Activated naive CD4-positive, alpha-beta T cell treated with anti-CD3 and anti-CD28 coated beads for 36 hours (primary cell): ENCODE measurements around the gene STK24. TPM values are rescaled to one million over a fixed set of nuclear protein-coding genes. Genes with fewer than 3 reads are reported as not detected.
A peak's percentile ranks its signal among the peaks of the same experiment; 100 is the strongest.

ENCODE experiments used
- CTCF ChIA-PET: fragments of 350-600 bp; sonication (Branson Sonifier 250); formaldehyde crosslinking; loops from one replicate; lab custom pipeline; 2021; ENCODE audit warnings: antibody characterized with exemption; lab: Charles Lee
- DNase-seq: peaks from one replicate; pipeline ENCODE4 v3.0.0-alpha.2; 2020
- H3K27ac Mint-ChIP-seq: one replicate; pipeline ENCODE4 v1.8.0; 2021; ENCODE audit warnings: mild to moderate bottlenecking, mixed read lengths
- H3K27me3 Mint-ChIP-seq: one replicate; pipeline ENCODE4 v1.8.0; 2021; ENCODE audit warnings: low read depth, mixed read lengths
- H3K36me3 Mint-ChIP-seq: one replicate; pipeline ENCODE4 v1.8.0; 2021; ENCODE audit warnings: low read depth, mixed read lengths
- H3K4me1 Mint-ChIP-seq: one replicate; pipeline ENCODE4 v1.8.0; 2021; ENCODE audit warnings: low read depth, mixed read lengths
- H3K4me3 Mint-ChIP-seq: one replicate; pipeline ENCODE4 v1.8.0; 2021; ENCODE audit warnings: mild to moderate bottlenecking, moderate library complexity, mixed read lengths
- H3K9me3 Mint-ChIP-seq: one replicate; pipeline ENCODE4 v1.8.0; 2021; ENCODE audit warnings: mixed read lengths
- intact Hi-C: fragments of 100-400 bp; cut with micrococcal nuclease; formaldehyde crosslinking; loops from one replicate; pipeline ENCODE4 v1.15.1; 2023
- total RNA-seq, 2 experiments: library from RNA; stranded (reverse); gene quantifications; one replicate each; pipeline ENCODE4 v1.2.3, GENCODE V29; 2021

The STK24 gene
- total RNA-seq, 2 experiments from 2014 or later: 95.5 to 96.7 TPM

GRCh38 chr13:98565726-98566565, 11.0 kb downstream of the STK24 start:
- intact Hi-C loops: loop anchor here (2.0 to 5.0 kb wide), 2 partner anchors 15 to 931 kb away; no protein-coding TSS in a partner anchor
- peak overlapping the region; percentile 53 for H3K4me3 Mint-ChIP-seq
- H3K27me3 Mint-ChIP-seq: no peaks in the 10 kb centered on the region
- peaks cover 92% of the 10 kb centered on the region for H3K4me1 Mint-ChIP-seq
- H3K9me3 Mint-ChIP-seq: no peaks in the 10 kb centered on the region
- peak; percentile 38 for DNase-seq
- H3K36me3 Mint-ChIP-seq: peaks cover 15% of the 10 kb centered on the region
- peak overlapping the region; percentile 88 for H3K27ac Mint-ChIP-seq
- CTCF ChIA-PET: no interaction called here

GRCh38 chr13:98564204-98564603, 12.7 kb downstream of the STK24 start:
- intact Hi-C loops: loop anchor here (1.0 to 2.0 kb wide), 3 partner anchors 9 to 55 kb away; no protein-coding TSS in a partner anchor
- Mint-ChIP-seq H3K4me1 (peaks cover 91% of the 10 kb centered on the region), H3K36me3 (peaks cover 15% of the 10 kb centered on the region), H3K27ac (peak overlapping the region; percentile 78), H3K9me3 (no peaks in the 10 kb centered on the region), H3K4me3 (peak overlapping the region; percentile 81), H3K27me3 (no peaks in the 10 kb centered on the region)
- DNase-seq: peak; percentile 43
- CTCF ChIA-PET: interaction anchor here (0.7 to 2.0 kb wide), 10 partner anchors 12 to 88 kb away, joined by 3 to 10 read pairs (median 4); no protein-coding TSS in a partner anchor

- H3K27me3 Mint-ChIP-seq: no peaks in the 10 kb centered on the region
- peak; percentile 68 for DNase-seq
- peak overlapping the region; percentile 81 for H3K4me3 Mint-ChIP-seq
- CTCF ChIA-PET: interaction anchor here (0.6 to 2.0 kb wide), 6 partner anchors 13 to 554 kb away, joined by 3 to 10 read pairs (median 4); no protein-coding TSS in a partner anchor
- peak overlapping the region; percentile 78 for H3K27ac Mint-ChIP-seq
- no peaks in the 10 kb centered on the region for H3K9me3 Mint-ChIP-seq
- H3K36me3 Mint-ChIP-seq: peaks cover 8% of the 10 kb centered on the region
- intact Hi-C loops: loop anchor here (1.0 kb wide), 1 partner anchor 20 kb away; no protein-coding TSS in a partner anchor
- peaks cover 88% of the 10 kb centered on the region for H3K4me1 Mint-ChIP-seq
These were observed 13.8 kb downstream of the STK24 start for GRCh38 chr13:98563071-98563470.

GRCh38 chr13:98559169-98559568, 17.7 kb downstream of the STK24 start:
- DNase-seq: peak; percentile 40
- Mint-ChIP-seq H3K4me1 (peaks cover 78% of the 10 kb centered on the region), H3K27me3 (no peaks in the 10 kb centered on the region), H3K27ac (peak overlapping the region; percentile 76), H3K36me3 (peaks cover 10% of the 10 kb centered on the region), H3K4me3 (no peak overlapping the region), H3K9me3 (no peaks in the 10 kb centered on the region)
- CTCF ChIA-PET: no interaction called here
- intact Hi-C loops: loop anchor here (1.0 kb wide), 1 partner anchor 9 kb away; no protein-coding TSS in a partner anchor

- no peak overlapping the region for H3K4me3 Mint-ChIP-seq
- intact Hi-C loops: no loop called here
- H3K27me3 Mint-ChIP-seq: no peaks in the 10 kb centered on the region
- H3K36me3 Mint-ChIP-seq: peaks cover 12% of the 10 kb centered on the region
- DNase-seq: no peak
- no peaks in the 10 kb centered on the region for H3K9me3 Mint-ChIP-seq
- peaks cover 79% of the 10 kb centered on the region for H3K4me1 Mint-ChIP-seq
- H3K27ac Mint-ChIP-seq: peak overlapping the region; percentile 52
- CTCF ChIA-PET: interaction anchor here (1.0 to 1.5 kb wide), 2 partner anchors 9 to 95 kb away, joined by 5 read pairs; no protein-coding TSS in a partner anchor
These were observed 18.7 kb downstream of the STK24 start for GRCh38 chr13:98557937-98558792.

GRCh38 chr13:98556968-98557631, 19.8 kb downstream of the STK24 start:
- Mint-ChIP-seq H3K27ac (peak overlapping the region; percentile 44), H3K36me3 (peaks cover 12% of the 10 kb centered on the region), H3K4me3 (no peak overlapping the region), H3K27me3 (no peaks in the 10 kb centered on the region), H3K9me3 (no peaks in the 10 kb centered on the region), H3K4me1 (peaks cover 77% of the 10 kb centered on the region)
- intact Hi-C loops: no loop called here
- CTCF ChIA-PET: interaction anchor here (0.6 to 1.5 kb wide), 2 partner anchors 8 to 41 kb away, joined by 3 to 5 read pairs; no protein-coding TSS in a partner anchor
- no peak for DNase-seq

- Mint-ChIP-seq H3K4me3 (no peak overlapping the region), H3K27me3 (no peaks in the 10 kb centered on the region), H3K27ac (no peak overlapping the region), H3K4me1 (peaks cover 77% of the 10 kb centered on the region), H3K36me3 (peaks cover 14% of the 10 kb centered on the region), H3K9me3 (no peaks in the 10 kb centered on the region)
- DNase-seq: no peak
- CTCF ChIA-PET: interaction anchor here (0.6 to 1.5 kb wide), 2 partner anchors 7 to 41 kb away, joined by 3 to 5 read pairs; no protein-coding TSS in a partner anchor
- intact Hi-C loops: no loop called here
These were observed 20.6 kb downstream of the STK24 start for GRCh38 chr13:98556142-98556816.

- Mint-ChIP-seq H3K4me1 (peaks cover 80% of the 10 kb centered on the region), H3K9me3 (no peaks in the 10 kb centered on the region), H3K36me3 (peaks cover 24% of the 10 kb centered on the region), H3K27ac (peak overlapping the region; percentile 59), H3K4me3 (no peak overlapping the region), H3K27me3 (no peaks in the 10 kb centered on the region)
- intact Hi-C loops: loop anchor here (1.0 to 2.0 kb wide), 3 partner anchors 9 to 24 kb away; no protein-coding TSS in a partner anchor
- no peak for DNase-seq
- CTCF ChIA-PET: interaction anchor here (0.8 to 1.8 kb wide), 5 partner anchors 7 to 14 kb away, joined by 3 to 7 read pairs (median 4); no protein-coding TSS in a partner anchor
These were observed 27.1 kb downstream of the STK24 start for GRCh38 chr13:98549728-98550317.

GRCh38 chr13:98549006-98549727, 27.7 kb downstream of the STK24 start:
- Mint-ChIP-seq H3K4me3 (no peak overlapping the region), H3K36me3 (peaks cover 24% of the 10 kb centered on the region), H3K9me3 (no peaks in the 10 kb centered on the region), H3K4me1 (peaks cover 83% of the 10 kb centered on the region), H3K27me3 (no peaks in the 10 kb centered on the region), H3K27ac (peak overlapping the region; percentile 59)
- intact Hi-C loops: no loop called here
- no peak for DNase-seq
- CTCF ChIA-PET: interaction anchor here (0.8 to 1.8 kb wide), 5 partner anchors 8 to 22 kb away, joined by 3 to 7 read pairs (median 4); no protein-coding TSS in a partner anchor

- no peaks in the 10 kb centered on the region for H3K9me3 Mint-ChIP-seq
- H3K4me1 Mint-ChIP-seq: peaks cover 85% of the 10 kb centered on the region
- H3K36me3 Mint-ChIP-seq: peaks cover 22% of the 10 kb centered on the region
- no peak overlapping the region for H3K4me3 Mint-ChIP-seq
- CTCF ChIA-PET: interaction anchor here (0.6 to 1.6 kb wide), 4 partner anchors 16 to 102 kb away, joined by 3 to 6 read pairs (median 4); no protein-coding TSS in a partner anchor
- peak; percentile 30 for DNase-seq
- intact Hi-C loops: no loop called here
- no peak overlapping the region for H3K27ac Mint-ChIP-seq
- H3K27me3 Mint-ChIP-seq: no peaks in the 10 kb centered on the region
These were observed 28.7 kb downstream of the STK24 start for GRCh38 chr13:98548230-98548629.
